Vagina (tissue), 2 donors: Measurements from ENCODE around the gene CPT2. TPM values are rescaled to one million over a fixed set of nuclear protein-coding genes. Genes with fewer than 3 reads are reported as not detected.

Experiments used
- DNase-seq, 2 donors: peaks; one replicate each; pipeline ENCODE4 v3.0.0-alpha.2; 2017; ENCODE audit errors: extremely low spot score in 2 of 2
- H3K27ac ChIP-seq: fragments of 200-600 bp; sonication (generic); one replicate; pipeline ENCODE4 v1.5.1; 2019
- H3K27me3 ChIP-seq: fragments of 200-600 bp; sonication (generic); one replicate; pipeline ENCODE4 v1.5.1; 2019
- H3K36me3 ChIP-seq, 2 donors: fragments of 200-600 bp; sonication (generic); one replicate each; pipeline ENCODE4 v1.5.1; 2017 to 2019
- H3K4me1 ChIP-seq: fragments of 200-600 bp; sonication (generic); one replicate; pipeline ENCODE4 v1.5.1; 2019
- H3K4me3 ChIP-seq, 2 donors: fragments of 200-600 bp; sonication (generic); 1 replicate in 1 of 2; 2 replicates in 1 of 2; pipeline ENCODE4 v1.5.1; 2016 to 2019
- H3K9me3 ChIP-seq: fragments of 200-600 bp; sonication (generic); one replicate; pipeline ENCODE4 v1.5.1; 2019
- CTCF ChIP-seq, 3 experiments: fragments of 450-650 bp in 2 of 3; fragments of 200-600 bp in 1 of 3; sonication (generic) in 1 of 3; IDR thresholded peaks; one replicate each; pipeline ENCODE4 v1.5.1; 2017 to 2019; ENCODE audit warnings: antibody characterized with exemption in 3 of 3, mild to moderate bottlenecking in 2 of 3, moderate library complexity in 2 of 3
- POLR2A ChIP-seq, 2 donors: fragments of 450-650 bp; IDR thresholded peaks; one replicate each; pipeline ENCODE4 v1.6.1; 2017; ENCODE audit warnings: antibody characterized with exemption in 2 of 2, mild to moderate bottlenecking in 2 of 2, moderate library complexity in 2 of 2
- POLR2AphosphoS5 ChIP-seq, 2 donors: sonication (generic); formaldehyde crosslinking; IDR thresholded peaks; one replicate each; pipeline ENCODE4 v1.9.0; 2017; ENCODE audit warnings: antibody characterized with exemption in 2 of 2, mild to moderate bottlenecking in 2 of 2, low read depth in 1 of 2; ENCODE audit not compliant: insufficient read depth in 1 of 2
- intact Hi-C: fragments of 100-400 bp; cut with DNase I; formaldehyde crosslinking; loops from one replicate; pipeline ENCODE4 v1.15.1; 2023
- total RNA-seq: library from RNA; depleted of rRNA; stranded (reverse); fragments of >200 nt; gene quantifications from one replicate; pipeline ENCODE4 v1.2.3, GENCODE V29; 2016

CPT2 gene
- total RNA-seq, 1 donor from 2014 or later = 16.7 TPM

GRCh38 chr1:53186533-53186932, 10.1 kb upstream of the CPT2 start:
- Histone ChIP-seq H3K27ac (no peak overlapping the region), H3K9me3 (no peaks in the 10 kb centered on the region), H3K36me3 (no peaks in the 10 kb centered on the region), H3K4me3 (no peak overlapping the region), H3K27me3 (no peaks in the 10 kb centered on the region), H3K4me1 (peaks cover 21% of the 10 kb centered on the region)
- no peak for TF ChIP-seq CTCF (IDR thresholded peaks at IDR 0.05)
- no peak for TF ChIP-seq POLR2A (IDR thresholded peaks at IDR 0.05)
- TF ChIP-seq POLR2AphosphoS5 (IDR thresholded peaks at IDR 0.05; ENCODE audit: insufficient read depth in 1 of 2, low read depth in 1 of 2) = no peak
- intact Hi-C loops = loop anchor here (10.0 kb wide), 1 partner anchor 282 kb away; no protein-coding TSS in a partner anchor
- DNase-seq = no peak

- H3K36me3 ChIP-seq = no peaks in the 10 kb centered on the region
- peaks cover 12% of the 10 kb centered on the region for H3K4me1 ChIP-seq
- H3K27ac ChIP-seq = no peak overlapping the region
- no peak overlapping the region for H3K4me3 ChIP-seq
- no peak for TF ChIP-seq CTCF (IDR thresholded peaks at IDR 0.05)
- no peak for TF ChIP-seq POLR2AphosphoS5 (IDR thresholded peaks at IDR 0.05; ENCODE audit: insufficient read depth in 1 of 2, low read depth in 1 of 2)
- TF ChIP-seq POLR2A (IDR thresholded peaks at IDR 0.05) = no peak
- no peak for DNase-seq
- intact Hi-C loops = loop anchor here (10.0 kb wide), 1 partner anchor 283 kb away; no protein-coding TSS in a partner anchor
- no peaks in the 10 kb centered on the region for H3K9me3 ChIP-seq
- H3K27me3 ChIP-seq = no peaks in the 10 kb centered on the region
These were observed 9.2 kb upstream of the CPT2 start for GRCh38 chr1:53187401-53187800.

GRCh38 chr1:53188099-53188498, 8.5 kb upstream of the CPT2 start:
- H3K36me3 ChIP-seq = no peaks in the 10 kb centered on the region
- DNase-seq = no peak
- H3K9me3 ChIP-seq = no peaks in the 10 kb centered on the region
- no peak overlapping the region for H3K27ac ChIP-seq
- H3K4me1 ChIP-seq = peaks cover 5% of the 10 kb centered on the region
- TF ChIP-seq CTCF (IDR thresholded peaks at IDR 0.05) (no peak), POLR2A (IDR thresholded peaks at IDR 0.05) (no peak)
- H3K4me3 ChIP-seq = no peak overlapping the region
- no peaks in the 10 kb centered on the region for H3K27me3 ChIP-seq
- intact Hi-C loops = loop anchor here (10.0 kb wide), 1 partner anchor 283 kb away; no protein-coding TSS in a partner anchor

- no peaks in the 10 kb centered on the region for H3K36me3 ChIP-seq
- H3K4me3 ChIP-seq = no peak overlapping the region
- H3K4me1 ChIP-seq = no peaks in the 10 kb centered on the region
- intact Hi-C loops = loop anchor here (10.0 kb wide), 1 partner anchor 284 kb away; no protein-coding TSS in a partner anchor
- H3K27ac ChIP-seq = no peak overlapping the region
- H3K9me3 ChIP-seq = no peaks in the 10 kb centered on the region
- DNase-seq = no peak
- TF ChIP-seq POLR2A (IDR thresholded peaks at IDR 0.05) (no peak), CTCF (IDR thresholded peaks at IDR 0.05) (no peak), POLR2AphosphoS5 (IDR thresholded peaks at IDR 0.05; ENCODE audit: insufficient read depth in 1 of 2, low read depth in 1 of 2) (no peak)
- H3K27me3 ChIP-seq = no peaks in the 10 kb centered on the region
These were observed 7.6 kb upstream of the CPT2 start for GRCh38 chr1:53189061-53189460.

DNA sequence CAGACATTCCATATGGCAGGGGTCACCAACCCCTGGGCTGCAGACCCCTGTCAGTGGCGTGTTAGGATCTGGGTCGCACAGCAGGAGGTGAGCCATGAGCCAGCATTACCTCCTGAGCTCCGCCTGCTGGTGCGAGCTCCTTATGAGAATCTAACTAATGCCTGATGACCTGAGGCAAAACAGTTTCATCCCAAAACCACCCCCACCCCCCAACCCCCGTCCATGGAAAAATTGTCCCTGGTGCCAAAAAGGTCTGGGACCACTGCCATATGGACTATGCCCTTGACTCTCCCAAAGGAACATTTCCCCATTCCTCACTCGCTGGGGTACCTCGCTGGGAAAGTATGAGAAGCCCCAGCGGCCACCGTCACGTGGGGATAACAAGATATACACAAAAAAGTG, 6.4 kb upstream of the CPT2 start:
- Histone ChIP-seq H3K4me3 (no peak overlapping the region), H3K27ac (no peak overlapping the region), H3K27me3 (no peaks in the 10 kb centered on the region), H3K9me3 (no peaks in the 10 kb centered on the region), H3K36me3 (no peaks in the 10 kb centered on the region), H3K4me1 (peaks cover 8% of the 10 kb centered on the region)
- TF ChIP-seq POLR2A (IDR thresholded peaks at IDR 0.05) (no peak), CTCF (IDR thresholded peaks at IDR 0.05) (no peak), POLR2AphosphoS5 (IDR thresholded peaks at IDR 0.05; ENCODE audit: insufficient read depth in 1 of 2, low read depth in 1 of 2) (no peak)
- intact Hi-C loops = no loop called here
- DNase-seq = no peak
